Tibial artery (tissue), 4 donors: Measurements from ENCODE around the gene EPHA6.
"Not testable (repeated sequence)": the region's sequence is repeated elsewhere in the genome, so short reads cannot be mapped to it uniquely, and the experiment has no call there.

Experiments used
- DNase-seq, 2 donors: peaks; one replicate each; pipeline ENCODE4 v3.0.0-alpha.2; 2019
- H3K27ac ChIP-seq, 2 donors: fragments of 200-600 bp; sonication (generic) in 1 of 2; 1 replicate in 1 of 2; 2 replicates in 1 of 2; pipeline ENCODE4 v1.5.1; 2018 to 2019; ENCODE audit warnings: mild to moderate bottlenecking in 1 of 2
- H3K27me3 ChIP-seq, 2 donors: fragments of 200-600 bp; sonication (generic) in 1 of 2; one replicate each; pipeline versions ENCODE4 v1.5.1 to v1.6.0; 2016 to 2019
- H3K36me3 ChIP-seq, 3 donors: fragments of 200-600 bp; sonication (generic) in 2 of 3; one replicate each; pipeline ENCODE4 v1.5.1; 2016 to 2019; ENCODE audit warnings: mild to moderate bottlenecking in 2 of 3
- H3K4me1 ChIP-seq, 4 donors: fragments of 200-600 bp; sonication (generic) in 2 of 4; 1 replicate in 3 of 4; 2 replicates in 1 of 4; pipeline ENCODE4 v1.5.1; 2016 to 2019
- H3K4me3 ChIP-seq, 2 donors: fragments of 200-600 bp; sonication (generic) in 1 of 2; 1 replicate in 1 of 2; 2 replicates in 1 of 2; pipeline ENCODE4 v1.5.1; 2018 to 2019; ENCODE audit warnings: mild to moderate bottlenecking in 2 of 2
- H3K9me3 ChIP-seq, 3 donors: fragments of 200-600 bp; sonication (generic) in 1 of 3; one replicate each; pipeline ENCODE4 v1.5.1; 2016 to 2019
- intact Hi-C: fragments of 100-400 bp; cut with DNase I; formaldehyde crosslinking; loops from one replicate; pipeline ENCODE4 v1.15.0; 2023; ENCODE audit warnings: low total_unique reads
- TF ChIP-seq, protein P1 (sequence below), 2 experiments: fragments of 200-600 bp in 1 of 2; fragments of 450-650 bp in 1 of 2; IDR thresholded peaks; one replicate each; pipeline ENCODE4 v1.5.1; 2017 to 2019; ENCODE audit warnings: antibody characterized with exemption in 2 of 2, mild to moderate bottlenecking in 1 of 2, moderate library complexity in 1 of 2

Gene EPHA6

DNA sequence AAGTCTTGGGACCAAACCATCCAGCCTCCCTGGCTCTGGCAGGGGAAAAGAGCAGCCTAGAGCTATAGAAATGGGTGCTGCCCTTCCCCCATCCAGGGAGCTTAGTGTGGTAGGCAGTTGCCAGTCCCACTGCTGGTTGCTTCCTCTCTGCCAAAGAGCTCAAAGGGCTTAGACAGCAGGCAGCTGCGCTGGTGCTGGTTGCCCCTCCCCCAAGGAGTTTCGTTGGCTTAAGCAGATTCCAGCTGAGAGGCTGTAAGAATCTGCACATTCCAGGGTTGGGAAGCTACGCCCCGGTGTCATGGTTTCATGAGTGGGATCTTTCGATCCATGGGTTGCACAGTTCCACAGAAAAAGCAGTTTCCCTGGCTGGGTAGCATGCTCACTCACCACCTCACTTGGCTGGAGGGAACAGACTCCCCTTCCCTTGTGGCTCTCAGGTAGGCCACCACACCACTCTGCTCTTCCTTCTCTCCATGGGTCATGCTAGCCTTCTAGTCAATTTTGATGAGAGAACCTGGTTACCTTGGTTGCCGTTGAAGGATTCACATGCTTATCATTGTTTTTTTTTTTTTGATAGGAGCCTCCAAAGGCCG lies 195.1 kb downstream of the EPHA6 start:
- TF ChIP-seq, protein P1, sequence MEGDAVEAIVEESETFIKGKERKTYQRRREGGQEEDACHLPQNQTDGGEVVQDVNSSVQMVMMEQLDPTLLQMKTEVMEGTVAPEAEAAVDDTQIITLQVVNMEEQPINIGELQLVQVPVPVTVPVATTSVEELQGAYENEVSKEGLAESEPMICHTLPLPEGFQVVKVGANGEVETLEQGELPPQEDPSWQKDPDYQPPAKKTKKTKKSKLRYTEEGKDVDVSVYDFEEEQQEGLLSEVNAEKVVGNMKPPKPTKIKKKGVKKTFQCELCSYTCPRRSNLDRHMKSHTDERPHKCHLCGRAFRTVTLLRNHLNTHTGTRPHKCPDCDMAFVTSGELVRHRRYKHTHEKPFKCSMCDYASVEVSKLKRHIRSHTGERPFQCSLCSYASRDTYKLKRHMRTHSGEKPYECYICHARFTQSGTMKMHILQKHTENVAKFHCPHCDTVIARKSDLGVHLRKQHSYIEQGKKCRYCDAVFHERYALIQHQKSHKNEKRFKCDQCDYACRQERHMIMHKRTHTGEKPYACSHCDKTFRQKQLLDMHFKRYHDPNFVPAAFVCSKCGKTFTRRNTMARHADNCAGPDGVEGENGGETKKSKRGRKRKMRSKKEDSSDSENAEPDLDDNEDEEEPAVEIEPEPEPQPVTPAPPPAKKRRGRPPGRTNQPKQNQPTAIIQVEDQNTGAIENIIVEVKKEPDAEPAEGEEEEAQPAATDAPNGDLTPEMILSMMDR (IDR thresholded peaks at IDR 0.05) = no peak
- Histone ChIP-seq H3K4me1 (no peaks in the 10 kb centered on the region), H3K36me3 (no peaks in the 10 kb centered on the region), H3K27me3 (no peaks in the 10 kb centered on the region), H3K4me3 (no peak overlapping the region), H3K9me3 (peaks cover 0 to 6% (median 0%) of the 10 kb centered on the region in 3 donors), H3K27ac (no peak overlapping the region)
- DNase-seq = no peak
- intact Hi-C loops = no loop called here

GRCh38 chr3:97010881-97011657 lies 196.7 kb downstream of the EPHA6 start:
- TF ChIP-seq, protein P1 (IDR thresholded peaks at IDR 0.05) = no peak
- Histone ChIP-seq H3K27ac (no peak overlapping the region), H3K9me3 (peaks cover 0 to 6% (median 0%) of the 10 kb centered on the region in 3 donors), H3K4me1 (no peaks in the 10 kb centered on the region), H3K4me3 (no peak overlapping the region), H3K36me3 (no peaks in the 10 kb centered on the region), H3K27me3 (no peaks in the 10 kb centered on the region)
- intact Hi-C loops = no loop called here
- DNase-seq = no peak

DNA sequence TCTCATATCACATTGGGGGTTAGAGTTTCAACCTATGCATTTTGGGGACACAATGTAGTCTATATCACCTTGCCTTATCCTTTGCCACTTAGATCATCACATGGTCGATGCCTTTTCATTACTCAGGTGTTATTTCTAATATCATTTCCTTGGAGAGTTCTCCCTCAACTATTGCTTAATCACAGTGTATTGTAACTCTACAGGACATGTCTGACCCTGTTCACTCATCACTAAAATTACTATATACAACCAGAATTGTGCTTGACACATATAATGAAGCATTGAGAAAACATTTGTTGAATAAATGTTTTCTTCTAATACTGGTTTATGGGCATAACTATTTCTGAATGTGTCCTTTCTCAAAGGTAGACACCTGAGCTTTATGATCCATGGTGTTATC lies 207.4 kb downstream of the EPHA6 start:
- no peaks in the 10 kb centered on the region for H3K36me3 ChIP-seq
- no peak for DNase-seq
- no peak overlapping the region for H3K4me3 ChIP-seq
- H3K9me3 ChIP-seq = peaks cover 0 to 8% (median 0%) of the 10 kb centered on the region in 3 donors
- no peak overlapping the region for H3K27ac ChIP-seq
- H3K4me1 ChIP-seq = no peaks in the 10 kb centered on the region
- TF ChIP-seq, protein P1 (IDR thresholded peaks at IDR 0.05) = no peak
- intact Hi-C loops = no loop called here
- no peaks in the 10 kb centered on the region for H3K27me3 ChIP-seq

DNA sequence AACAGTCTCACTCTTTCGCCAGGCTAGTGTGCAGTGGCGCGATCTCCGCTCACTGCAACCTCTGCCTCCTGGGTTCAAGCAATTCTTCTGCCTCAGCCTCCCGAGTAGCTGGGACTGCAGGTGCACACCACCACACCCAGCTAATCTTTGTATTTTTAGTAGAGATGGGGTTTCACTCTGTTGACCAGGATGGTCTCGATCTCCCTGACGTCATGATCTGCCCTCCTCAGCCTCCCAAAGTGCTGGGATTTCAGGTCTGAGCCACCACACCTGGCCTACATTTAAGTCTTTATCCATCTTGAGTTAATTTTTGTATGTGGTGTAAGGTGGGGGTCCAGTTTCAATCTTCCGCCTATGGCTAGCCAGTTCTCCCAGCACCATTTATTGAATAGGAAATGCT lies 211.2 kb downstream of the EPHA6 start:
- intact Hi-C loops, H3K9me3 ChIP-seq, H3K27me3 ChIP-seq, H3K27ac ChIP-seq, H3K4me1 ChIP-seq, H3K36me3 ChIP-seq, H3K4me3 ChIP-seq, DNase-seq: not testable (repeated sequence)

GRCh38 chr3:97029972-97030371 lies 215.6 kb downstream of the EPHA6 start:
- DNase-seq = no peak
- intact Hi-C loops = no loop called here
- no peaks in the 10 kb centered on the region for H3K27me3 ChIP-seq

More at GRCh38 chr3:97029972-97030371, 215.6 kb downstream of the EPHA6 start:
- Histone ChIP-seq H3K4me3 (no peak overlapping the region), H3K27ac (no peak overlapping the region), H3K36me3 (no peaks in the 10 kb centered on the region), H3K9me3 (no peaks in the 10 kb centered on the region), H3K4me1 (peaks cover 0 to 6% (median 2%) of the 10 kb centered on the region in 4 donors)
- TF ChIP-seq, protein P1 (IDR thresholded peaks at IDR 0.05) = no peak
